ENCODE data around the gene CDH5.

DNA sequence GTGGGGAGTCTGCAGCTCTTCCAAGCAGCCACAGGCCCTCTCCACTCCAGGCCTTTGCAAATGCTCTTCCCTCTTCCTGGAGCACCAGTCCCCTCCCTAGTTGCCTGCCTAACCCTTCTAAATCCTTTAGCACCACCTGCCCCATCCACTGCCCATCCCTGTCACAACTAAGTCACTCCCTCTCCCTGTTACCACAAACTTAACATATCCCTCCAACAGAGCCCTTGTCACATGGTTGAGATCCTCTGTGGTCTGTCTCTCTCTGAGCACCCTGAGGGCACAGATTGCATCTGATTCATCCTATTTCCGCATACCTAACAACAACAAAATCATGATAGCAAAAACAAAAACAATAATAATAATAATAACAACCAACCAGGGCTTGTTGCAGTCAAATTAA is 49.6 kb downstream of the CDH5 start:
- TF ChIP-seq CTCF (IDR thresholded peaks at IDR 0.05; ENCODE audit: insufficient read depth, low read length, poor library complexity, severe bottlenecking), result no peak
- TF ChIP-seq EZH2phosphoT487 (conservative IDR thresholded peaks at IDR 0.05; ENCODE audit: low read length), result no peak

All from SU-DHL-6 (cell line).